ENCODE measurements around the gene NPLOC4.

The NPLOC4 gene

DNA sequence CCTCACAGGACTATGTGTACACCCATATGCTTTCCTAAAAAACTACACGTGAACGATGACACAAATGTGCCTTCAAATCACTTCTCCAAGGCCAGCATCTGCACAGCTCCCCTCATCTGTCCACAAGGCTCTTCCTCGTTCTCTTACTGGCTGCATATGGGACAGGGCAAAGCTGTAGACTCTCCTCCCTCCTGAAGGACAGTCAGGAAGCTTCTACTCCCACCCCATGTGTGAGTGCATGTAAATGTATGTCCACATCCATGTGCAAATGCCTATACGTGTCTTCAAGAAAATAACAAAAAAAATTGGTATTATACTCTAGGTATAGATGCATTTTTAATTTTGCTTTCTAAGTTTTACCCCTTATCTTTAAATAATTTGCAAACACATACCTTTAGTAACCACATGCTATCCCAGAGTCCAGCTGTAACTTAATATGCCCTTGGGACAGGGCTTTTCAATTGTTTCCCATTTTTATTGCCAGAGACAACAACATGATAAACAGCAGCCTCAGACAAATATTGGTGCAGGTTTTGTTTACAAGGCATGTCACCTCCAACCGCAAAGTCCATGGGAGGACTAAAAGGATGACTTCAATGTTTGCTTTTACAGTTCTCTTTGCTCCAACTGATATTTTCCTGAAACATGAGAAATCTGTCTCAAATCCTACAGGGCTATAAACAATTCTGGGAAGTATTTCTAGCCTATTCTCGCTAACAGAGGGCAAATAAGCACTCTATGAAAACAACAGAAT lies 53.1 kb downstream of the NPLOC4 start:
- DNase-seq (ENCODE audit: low spot score): no peak

- DNase-seq (ENCODE audit: low spot score): no peak
Observed at GRCh38 chr17:81582749-81583148, 54.2 kb downstream of the NPLOC4 start.

DNA sequence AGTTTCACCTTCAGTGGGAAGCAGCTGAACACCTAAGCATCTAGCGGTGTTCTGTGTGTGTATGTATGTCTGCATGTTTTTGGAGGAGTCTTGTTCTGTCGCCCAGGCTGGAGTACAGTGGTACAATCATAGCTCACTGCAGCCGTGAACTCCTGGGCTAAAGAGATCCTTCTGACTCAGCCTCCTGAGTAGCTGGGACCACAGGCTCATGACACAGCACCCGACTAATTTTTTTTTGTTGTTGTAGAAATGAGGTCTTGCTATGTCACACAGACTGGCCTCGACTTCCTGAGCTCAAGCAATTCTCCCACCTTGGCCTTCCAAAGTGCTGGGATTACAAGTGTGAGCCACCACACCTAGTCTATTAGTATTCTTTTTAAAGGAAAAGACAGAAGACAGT lies 54.6 kb downstream of the NPLOC4 start:
- no peak for DNase-seq (ENCODE audit: low spot score)

GRCh38 chr17:81581758-81582157 lies 55.2 kb downstream of the NPLOC4 start:
- DNase-seq (ENCODE audit: low spot score): no peak

- DNase-seq (ENCODE audit: low spot score): no peak
Observed at GRCh38 chr17:81580481-81580880, 56.4 kb downstream of the NPLOC4 start.

DNA sequence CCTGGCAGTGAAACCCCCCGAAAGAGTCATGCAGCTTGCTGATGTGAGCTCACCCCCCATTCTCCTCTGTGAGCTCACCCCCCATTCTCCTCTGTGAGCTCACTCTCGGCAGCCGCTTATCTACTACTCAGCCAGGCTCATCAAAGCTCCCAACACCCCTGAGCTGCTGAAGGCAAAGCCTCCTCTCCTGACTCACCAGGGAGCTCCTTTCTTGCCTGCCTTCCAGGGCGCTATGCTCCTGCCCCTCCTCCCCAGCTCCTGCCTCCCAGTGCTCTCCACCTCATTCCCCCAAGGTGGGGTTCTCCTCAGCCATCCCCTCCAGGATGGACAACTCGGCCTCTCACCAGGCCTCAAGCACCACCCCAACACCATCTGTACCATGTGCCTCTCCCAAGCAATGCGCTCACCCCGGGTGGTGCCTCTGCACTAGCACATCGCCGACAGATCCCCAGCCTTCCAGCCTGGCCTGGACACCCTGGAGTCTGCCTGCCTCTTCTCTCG lies 57.0 kb downstream of the NPLOC4 start:
- no peak for DNase-seq (ENCODE audit: low spot score)

- no peak for DNase-seq (ENCODE audit: low spot score)
Observed at GRCh38 chr17:81579298-81579697, 57.6 kb downstream of the NPLOC4 start.

DNA sequence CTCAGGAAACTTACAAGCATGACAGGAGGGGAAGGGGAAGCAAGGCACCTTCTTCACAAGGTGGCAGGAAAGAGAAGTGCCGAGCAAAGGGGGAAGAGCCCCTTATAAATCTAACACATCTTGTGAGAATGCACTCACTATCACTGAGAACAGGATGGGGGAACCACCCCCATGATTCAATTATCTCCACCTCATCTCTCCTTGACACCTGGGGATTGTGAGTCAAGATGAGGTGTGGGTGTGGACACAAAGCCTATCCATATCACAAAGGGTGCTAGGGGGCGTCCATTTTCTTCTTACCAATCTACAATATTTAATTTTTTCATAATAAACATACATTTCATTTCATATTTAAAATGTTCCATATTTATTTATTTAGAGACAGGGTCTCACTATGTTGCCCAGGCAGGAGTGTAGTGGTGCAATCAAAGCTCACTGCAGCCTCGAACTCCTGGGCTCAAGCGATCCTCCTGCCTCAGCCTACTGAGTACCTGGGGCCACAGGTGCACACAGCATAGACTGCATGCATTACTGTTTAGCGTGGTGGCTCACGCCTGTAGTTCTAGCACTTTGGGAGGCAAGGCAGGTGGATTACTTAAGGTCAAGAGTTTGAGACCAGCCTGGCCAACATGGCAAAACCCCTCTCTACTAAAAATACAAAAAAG lies 58.2 kb downstream of the NPLOC4 start:
- peak; percentile 22 for DNase-seq (ENCODE audit: low spot score)

DNA sequence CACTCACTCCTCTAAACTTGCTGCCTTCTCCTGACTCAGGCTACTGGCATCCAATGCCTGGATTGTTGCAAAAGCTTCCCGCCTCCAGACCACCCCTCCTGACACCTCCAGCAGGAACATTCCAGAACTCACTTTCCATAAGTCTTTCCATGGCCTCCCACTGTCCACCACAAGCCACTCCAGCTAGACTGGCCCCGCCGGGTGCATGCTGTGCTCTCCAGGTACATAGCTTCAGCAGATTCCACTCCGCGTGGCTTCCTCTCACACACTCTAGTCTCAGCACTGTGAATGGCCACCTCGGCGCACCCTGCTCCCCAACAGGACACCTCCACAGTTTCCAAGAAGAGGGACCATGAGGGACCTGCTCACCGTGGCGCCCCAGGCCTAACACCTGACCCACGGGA lies 58.9 kb downstream of the NPLOC4 start:
- DNase-seq (ENCODE audit: low spot score): no peak

DNA sequence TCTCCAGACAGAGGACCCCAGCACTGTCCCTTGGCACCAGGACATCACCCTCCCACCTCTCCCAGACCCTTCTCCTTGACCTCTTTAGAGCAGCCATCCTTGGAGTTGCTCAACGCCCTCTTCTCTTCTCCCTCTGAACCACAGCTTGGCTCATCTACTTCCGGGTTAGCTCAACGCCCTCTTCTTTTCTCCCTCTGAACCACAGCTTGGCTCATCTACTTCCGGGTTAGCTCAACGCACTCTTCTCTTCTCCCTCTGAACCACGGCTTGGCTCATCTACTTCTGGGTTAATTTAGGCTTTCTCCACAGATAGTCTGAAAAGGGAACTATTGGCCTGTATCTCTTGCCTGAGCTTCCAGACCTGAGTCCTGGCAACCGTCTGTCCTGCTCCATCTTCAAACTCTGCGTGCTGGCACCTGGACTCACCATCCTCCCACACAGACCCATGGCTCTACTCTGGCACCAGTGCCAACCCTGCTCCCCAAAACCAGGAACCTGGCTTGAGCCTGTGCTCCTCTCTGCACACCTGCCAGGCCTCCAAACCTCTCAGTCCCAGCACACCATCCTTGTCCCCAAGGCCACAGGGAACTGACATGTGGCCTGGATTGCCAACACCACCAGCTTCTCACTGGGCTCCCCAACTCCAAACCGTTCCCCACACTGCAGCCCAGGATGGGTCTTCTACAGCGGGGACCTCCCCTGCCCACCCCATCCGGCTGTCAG lies 59.5 kb downstream of the NPLOC4 start:
- DNase-seq (ENCODE audit: low spot score): no peak

GRCh38 chr17:81576621-81577277 lies 60.2 kb downstream of the NPLOC4 start:
- DNase-seq (ENCODE audit: low spot score): no peak

GRCh38 chr17:81575836-81576235 lies 61.1 kb downstream of the NPLOC4 start:
- DNase-seq (ENCODE audit: low spot score): no peak

- no peak for DNase-seq (ENCODE audit: low spot score)
Observed at GRCh38 chr17:81574643-81574956, 62.3 kb downstream of the NPLOC4 start.

- no peak for DNase-seq (ENCODE audit: low spot score)
Observed at GRCh38 chr17:81573794-81574642, 62.9 kb downstream of the NPLOC4 start.

DNA sequence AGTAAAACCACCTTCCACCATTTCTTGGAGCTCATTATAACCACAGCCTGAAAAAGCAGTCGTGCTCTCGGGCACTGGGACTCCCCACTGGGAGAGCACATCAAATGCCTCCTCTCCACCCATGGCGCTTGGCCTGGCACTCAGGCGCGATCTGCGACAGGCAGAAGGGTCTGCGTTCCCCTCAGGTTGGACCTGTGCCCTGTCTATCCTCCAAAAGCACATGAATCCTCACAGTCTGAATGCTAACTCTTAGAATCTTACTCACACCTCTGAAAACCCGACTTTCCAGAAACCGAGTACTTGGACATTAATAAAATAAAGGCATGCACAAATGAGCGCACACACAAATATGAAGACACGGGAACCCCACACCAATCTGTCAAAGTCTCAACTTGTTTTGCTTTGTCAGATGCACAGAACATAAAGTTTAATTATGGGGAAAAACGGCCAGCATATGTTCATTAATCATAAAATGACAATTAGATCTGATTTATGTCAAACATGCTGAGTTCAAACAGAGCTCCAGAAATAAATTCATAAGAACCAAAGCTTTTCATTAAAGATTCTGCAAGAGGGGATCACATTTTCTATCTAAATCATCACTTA lies 64.2 kb downstream of the NPLOC4 start:
- DNase-seq (ENCODE audit: low spot score): no peak

GRCh38 chr17:81570964-81571363 lies 65.9 kb downstream of the NPLOC4 start:
- DNase-seq (ENCODE audit: low spot score): no peak

- no peak for DNase-seq (ENCODE audit: low spot score)
Observed at GRCh38 chr17:81569986-81570514, 66.9 kb downstream of the NPLOC4 start.

DNA sequence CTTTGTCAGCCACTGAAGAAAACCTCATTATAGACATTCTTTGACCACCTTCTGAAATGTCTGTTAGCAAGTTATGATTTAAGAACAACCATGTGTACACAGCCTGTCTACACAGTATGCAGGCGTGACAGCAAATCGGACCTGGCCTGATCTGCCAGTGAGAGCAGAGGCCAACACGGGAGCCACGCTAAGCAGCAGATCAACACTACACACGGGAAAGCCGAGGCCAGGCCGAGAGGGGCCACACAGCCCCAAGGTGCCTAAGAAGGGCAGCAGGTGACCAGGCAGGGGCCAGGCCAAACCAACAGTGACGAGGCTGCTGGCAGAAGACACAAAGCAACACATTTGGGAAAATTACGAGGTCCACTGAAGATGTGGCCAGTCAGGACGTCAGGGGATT lies 68.5 kb downstream of the NPLOC4 start:
- DNase-seq (ENCODE audit: low spot score): no peak

DNA sequence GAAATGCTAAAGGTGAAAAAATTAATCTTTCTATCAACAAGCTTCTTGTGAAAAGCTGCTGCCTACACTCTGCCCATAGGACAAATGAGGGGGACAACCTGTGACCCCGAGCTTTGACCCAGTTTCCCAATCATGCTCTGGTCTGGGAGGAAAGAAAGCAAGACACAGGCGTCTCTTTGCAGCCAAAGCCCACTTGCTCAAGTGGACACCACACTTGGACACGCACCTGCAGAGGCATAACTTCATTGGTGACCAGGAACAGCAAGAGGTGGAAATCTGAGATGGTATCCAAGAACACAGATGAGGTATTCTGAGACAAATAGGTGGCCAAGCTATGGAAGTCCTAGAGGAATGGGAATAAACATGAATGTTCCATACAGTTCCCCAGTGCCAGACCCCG lies 69.7 kb downstream of the NPLOC4 start:
- no peak for DNase-seq (ENCODE audit: low spot score)

- DNase-seq (ENCODE audit: low spot score): no peak
Observed at GRCh38 chr17:81566461-81567126, 70.3 kb downstream of the NPLOC4 start.

Measured in putamen (tissue), 1 donor.